A549 (cell line): ENCODE results near the gene CCDC9.

ENCODE experiments used
- CEBPB ChIP-seq, 2 experiments: fragments of >200 bp in 1 of 2; sonication (Bioruptor Twin) in 1 of 2; formaldehyde crosslinking in 1 of 2; IDR thresholded peaks; 2 replicates each; pipeline ENCODE4 v1.6.1; 2012 to 2016
- TF ChIP-seq, protein P1 (sequence below): fragments of >200 bp; sonication (Bioruptor Twin); formaldehyde crosslinking; IDR thresholded peaks from 3 replicates; pipeline ENCODE4 v1.5.1; 2016

DNA sequence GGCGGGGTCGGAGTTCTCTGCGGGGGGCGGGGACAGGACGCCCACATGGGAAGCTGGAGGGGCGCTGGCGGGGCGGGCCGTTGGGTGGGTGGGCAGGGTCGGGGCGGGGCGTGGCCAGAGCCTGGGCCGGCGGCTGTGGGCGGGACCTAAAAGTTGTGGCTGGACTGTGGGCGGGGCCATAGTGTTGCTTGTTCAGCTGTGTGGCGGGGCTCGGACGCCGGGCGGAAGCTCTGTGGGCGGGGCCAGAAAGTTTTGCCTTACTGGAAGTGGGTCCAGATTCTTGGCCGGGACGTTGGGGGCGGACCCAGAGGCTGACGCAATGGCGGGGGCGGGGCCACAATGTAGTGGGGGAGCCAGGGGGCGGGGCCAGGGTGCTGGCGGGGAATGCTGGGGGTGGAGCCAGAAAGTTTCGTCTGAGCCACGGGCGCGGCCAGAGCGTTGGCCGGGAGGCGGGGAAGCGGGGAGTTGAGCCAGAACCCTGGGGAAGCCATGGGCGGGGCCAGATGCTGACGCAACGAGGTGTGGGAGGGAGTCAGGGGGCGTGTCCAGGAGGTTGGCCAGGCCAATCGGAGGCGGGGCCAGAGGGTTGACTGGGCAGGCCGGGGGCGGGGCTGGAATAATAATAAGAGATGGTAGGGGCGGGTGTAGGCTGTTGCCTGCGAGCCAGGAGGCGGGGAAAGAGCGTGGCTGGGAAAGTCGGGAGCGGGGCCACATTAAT is 527 bp downstream of the CCDC9 start:
- TF ChIP-seq, protein P1, sequence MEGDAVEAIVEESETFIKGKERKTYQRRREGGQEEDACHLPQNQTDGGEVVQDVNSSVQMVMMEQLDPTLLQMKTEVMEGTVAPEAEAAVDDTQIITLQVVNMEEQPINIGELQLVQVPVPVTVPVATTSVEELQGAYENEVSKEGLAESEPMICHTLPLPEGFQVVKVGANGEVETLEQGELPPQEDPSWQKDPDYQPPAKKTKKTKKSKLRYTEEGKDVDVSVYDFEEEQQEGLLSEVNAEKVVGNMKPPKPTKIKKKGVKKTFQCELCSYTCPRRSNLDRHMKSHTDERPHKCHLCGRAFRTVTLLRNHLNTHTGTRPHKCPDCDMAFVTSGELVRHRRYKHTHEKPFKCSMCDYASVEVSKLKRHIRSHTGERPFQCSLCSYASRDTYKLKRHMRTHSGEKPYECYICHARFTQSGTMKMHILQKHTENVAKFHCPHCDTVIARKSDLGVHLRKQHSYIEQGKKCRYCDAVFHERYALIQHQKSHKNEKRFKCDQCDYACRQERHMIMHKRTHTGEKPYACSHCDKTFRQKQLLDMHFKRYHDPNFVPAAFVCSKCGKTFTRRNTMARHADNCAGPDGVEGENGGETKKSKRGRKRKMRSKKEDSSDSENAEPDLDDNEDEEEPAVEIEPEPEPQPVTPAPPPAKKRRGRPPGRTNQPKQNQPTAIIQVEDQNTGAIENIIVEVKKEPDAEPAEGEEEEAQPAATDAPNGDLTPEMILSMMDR: no peak
- peak; percentile 36 to 73; a peak in 3 of 4 replicates for TF ChIP-seq CEBPB (IDR thresholded peaks at IDR 0.05)
